Heart left ventricle (tissue), 16 donors: ENCODE measurements around the gene RGS9. TPM values are rescaled to one million over a fixed set of nuclear protein-coding genes. Genes with fewer than 3 reads are reported as not detected.

Experiments
- ATAC-seq, 4 donors: fragments of 200-7000 bp; cut with Tn5 transposase; one replicate each; pipeline ENCODE4 v1.9.1; 2020 to 2022; ENCODE audit warnings: moderate library complexity in 4 of 4, mild to moderate bottlenecking in 3 of 4, moderate number of reproducible peaks in 1 of 4
- DNase-seq, 5 donors: peaks; one replicate each; pipeline ENCODE4 v3.0.0-alpha.2; 2020
- H3K27ac ChIP-seq, 12 donors: fragments of 200-600 bp; sonication (generic) in 4 of 12; one replicate each; pipeline versions ENCODE4 v1.5.0 to v1.8.0; 2016 to 2022; ENCODE audit warnings: mild to moderate bottlenecking in 2 of 12
- H3K27me3 ChIP-seq, 9 donors: fragments of 200-600 bp; sonication (generic) in 2 of 9; one replicate each; pipeline versions ENCODE4 v1.5.1 to v1.8.0; 2016 to 2022; ENCODE audit warnings: mild to moderate bottlenecking in 3 of 9
- H3K36me3 ChIP-seq, 9 donors: fragments of 200-600 bp; sonication (generic) in 2 of 9; one replicate each; pipeline versions ENCODE4 v1.5.0 to v1.8.0; 2018 to 2022; ENCODE audit warnings: mild to moderate bottlenecking in 2 of 9
- H3K4me1 ChIP-seq, 12 donors: fragments of 200-600 bp; sonication (generic) in 4 of 12; one replicate each; pipeline versions ENCODE4 v1.5.0 to v1.8.0; 2016 to 2022; ENCODE audit warnings: mild to moderate bottlenecking in 3 of 12
- H3K4me3 ChIP-seq, 12 donors: fragments of 200-600 bp; sonication (generic) in 4 of 12; one replicate each; pipeline versions ENCODE4 v1.5.0 to v1.8.0; 2017 to 2022; ENCODE audit warnings: mild to moderate bottlenecking in 9 of 12, moderate library complexity in 4 of 12
- H3K9me3 ChIP-seq, 12 donors: fragments of 200-600 bp; sonication (generic) in 4 of 12; one replicate each; pipeline versions ENCODE4 v1.5.0 to v1.8.0; 2016 to 2022; ENCODE audit warnings: mild to moderate bottlenecking in 1 of 12
- CTCF ChIP-seq, 12 donors: fragments of 200-600 bp; sonication (generic) in 4 of 12; IDR thresholded peaks; one replicate each; pipeline versions ENCODE4 v1.5.0 to v1.8.0; 2018 to 2022; ENCODE audit warnings: antibody characterized with exemption in 12 of 12, mild to moderate bottlenecking in 5 of 12
- POLR2A ChIP-seq, 2 donors: fragments of 450-650 bp; IDR thresholded peaks; one replicate each; pipeline ENCODE4 v1.6.1; 2017; ENCODE audit warnings: antibody characterized with exemption in 2 of 2, mild to moderate bottlenecking in 2 of 2, moderate library complexity in 2 of 2
- WGBS, 4 donors: extraction: QIAGEN DNeasy Blood & Tissue Kit in 2 of 4; methylation state at CpG; one replicate each; pipeline versions ENCODE4 v1.1.5 to v1.1.7; 2013 to 2018; 5-methylcytosine and 5-hydroxymethylcytosine counted together
- intact Hi-C, 10 donors: fragments of 100-400 bp; cut with DNase I; formaldehyde crosslinking; loops; one replicate each; pipeline versions ENCODE4 v1.11.1 to v1.14.2; 2022
- polyA plus RNA-seq, 2 donors: library from polyadenylated mRNA; stranded (reverse); fragments of 200-250 nt; gene quantifications; one replicate each; pipeline ENCODE4 v1.2.3, GENCODE V29; 2013
- total RNA-seq, 9 donors: library from RNA; depleted of rRNA in 2 of 9; stranded (reverse); fragments of >200 nt in 2 of 9; fragmentation: NEBNext Ultra II Directional in 3 of 9; extraction: Animal tissue kit (Norgen Biotek cat#: 25700) in 3 of 9; gene quantifications; one replicate each; pipeline versions ENCODE4 v1.1.0 to v1.2.4, GENCODE V29; 2016 to 2023
- donor health status: ischemic (EF 13 %, LVEDD 7.1; RV severe dilation, severe dysfunction).
- donor health status: healthy with polysubstance abuse.
- donor health status: DM: no; HTN: yes; CAD: no.
- donor health status: DM: no; HTN: no; CAD: no.
- donor health status: ischemic (EF 25% LVEDD 6.9; RV normal size, moderate dysfunction).
- donor health status: ischemic (EF 25% LVEDD 5.7; RV mildly dilated, moderate dysfunction).
- donor health status: healthy.
- donor health status: DM: yes; HTN: yes; CAD: no.
- donor health status: ischemic (EF 35%, LVEDD 5.7; RV mildly dilated, moderate dysfunction).
- donor health status: nonischemic (EF 11% LVEDD 7.7; RV severe dilation, severe dysfunction).
- donor health status: DM: yes; HTN: yes; CAD: no.
- donor health status: PGD.
- donor health status: ischemic (EF 29% LVEDD 5.4; RV normal size, mild dysfunction).
- donor health status: nonischemic (EF 23%, LVEDD 6.1; RV moderate dilation, normal function).

RGS9 gene
- total and polyA plus RNA-seq, 11 donors, result 0.68 to 5.1 (median 1.4) TPM

GRCh38 chr17:65099941-65100315 is 37.2 kb upstream of the RGS9 start:
- peak in 2 of 4 donors; percentile 15 to 47 for ATAC-seq
- Histone ChIP-seq H3K36me3 (no peaks in the 10 kb centered on the region), H3K9me3 (no peaks in the 10 kb centered on the region), H3K4me1 (peaks cover 0 to 21% (median 7%) of the 10 kb centered on the region in 12 donors), H3K4me3 (peak overlapping the region in 10 of 12 donors; percentile 46 to 64 (median 56)), H3K27ac (peak overlapping the region in 9 of 12 donors; percentile 4 to 81 (median 58)), H3K27me3 (no peaks in the 10 kb centered on the region)
- TF ChIP-seq POLR2A (IDR thresholded peaks at IDR 0.05), result no peak
- TF ChIP-seq CTCF (IDR thresholded peaks at IDR 0.05), result no peak
- intact Hi-C loops, result loop anchor here (1.0 to 10.0 kb wide), 11 partner anchors 38 to 138 kb away; partner anchors contain the start of gene GNA13 (in 6 of the 10)
- WGBS, 4 donors, result 41 to 56% (median 51%) methylated on average over 5 of the region's 5 CpGs
- DNase-seq, result peak in 2 of 5 donors; percentile 48 to 70

- DNase-seq (peak; percentile 85 to 95 (median 89)), ATAC-seq (peak; percentile 79 to 97 (median 95))
- peak overlapping the region in 9 of 12 donors; percentile 4 to 81 (median 58) for H3K27ac ChIP-seq
- H3K4me1 ChIP-seq, result peaks cover 0 to 21% (median 7%) of the 10 kb centered on the region in 12 donors
- H3K27me3 ChIP-seq, result no peaks in the 10 kb centered on the region
- H3K9me3 ChIP-seq, result no peaks in the 10 kb centered on the region
- WGBS, 4 donors, result 4 to 6% (median 6%) methylated on average over 26 to 50 of the region's 50 CpGs
- peak overlapping the region; percentile 31 to 64 (median 54) for H3K4me3 ChIP-seq
- no peak for TF ChIP-seq POLR2A (IDR thresholded peaks at IDR 0.05)
- peak; percentile 61 to 95 (median 86) for TF ChIP-seq CTCF (IDR thresholded peaks at IDR 0.05)
- intact Hi-C loops, result loop anchor here in 9 of 10 donors (1.0 to 10.0 kb wide), 11 partner anchors 38 to 138 kb away; partner anchors contain the start of gene GNA13 (in 3 of the 9)
- H3K36me3 ChIP-seq, result no peaks in the 10 kb centered on the region
Observed at GRCh38 chr17:65100316-65101140, 36.6 kb upstream of the RGS9 start.

- intact Hi-C loops, result loop anchor here in 9 of 10 donors (2.0 to 10.0 kb wide), 9 partner anchors 39 to 139 kb away; partner anchors contain the start of gene GNA13 (in 2 of the 9)
- H3K27ac ChIP-seq, result peak overlapping the region in 2 of 12 donors; percentile 67 to 81
- 76 to 84% (median 81%) methylated on average over 6 of the region's 6 CpGs for WGBS, 4 donors
- H3K4me3 ChIP-seq, result peak overlapping the region in 6 of 12 donors; percentile 51 to 64 (median 58)
- DNase-seq, result no peak
- H3K27me3 ChIP-seq, result no peaks in the 10 kb centered on the region
- H3K36me3 ChIP-seq, result no peaks in the 10 kb centered on the region
- TF ChIP-seq POLR2A (IDR thresholded peaks at IDR 0.05) (no peak), CTCF (IDR thresholded peaks at IDR 0.05) (no peak)
- ATAC-seq, result no peak
- H3K9me3 ChIP-seq, result no peaks in the 10 kb centered on the region
- peaks cover 0 to 24% (median 10%) of the 10 kb centered on the region in 12 donors for H3K4me1 ChIP-seq
Observed at GRCh38 chr17:65101371-65101770, 35.8 kb upstream of the RGS9 start.

- no peak overlapping the region for H3K27ac ChIP-seq
- peaks cover 0 to 33% (median 17%) of the 10 kb centered on the region in 12 donors for H3K4me1 ChIP-seq
- no peak for TF ChIP-seq CTCF (IDR thresholded peaks at IDR 0.05)
- TF ChIP-seq POLR2A (IDR thresholded peaks at IDR 0.05), result no peak
- no peak for DNase-seq
- 74 to 98% (median 92%) methylated on average over 5 of the region's 5 CpGs for WGBS, 4 donors
- H3K36me3 ChIP-seq, result no peaks in the 10 kb centered on the region
- no peaks in the 10 kb centered on the region for H3K9me3 ChIP-seq
- no peak for ATAC-seq
- H3K4me3 ChIP-seq, result no peak overlapping the region
- intact Hi-C loops, result loop anchor here in 9 of 10 donors (5.0 to 10.0 kb wide), 7 partner anchors 40 to 140 kb away; partner anchors contain the start of gene GNA13 (in 1 of the 9)
- H3K27me3 ChIP-seq, result no peaks in the 10 kb centered on the region
Observed at GRCh38 chr17:65102235-65102634, 34.9 kb upstream of the RGS9 start.
